Spleen (tissue), 7 donors: Measurements from ENCODE around the gene VTI1A.

Source experiments
- CTCF ChIP-seq, 11 experiments: fragments of 200-600 bp in 7 of 11; fragments of 450-650 bp in 4 of 11; sonication (generic) in 4 of 11; IDR thresholded peaks in 8 of 11; conservative IDR thresholded peaks in 3 of 11; 1 replicate in 7 of 11; 2 replicates in 4 of 11; pipeline versions ENCODE4 v1.4.0 to v1.8.0; 2016 to 2021; ENCODE audit warnings: antibody characterized with exemption in 11 of 11, inconsistent platforms in 4 of 11, mild to moderate bottlenecking in 1 of 11
- POLR2AphosphoS5 ChIP-seq, 3 donors: sonication (generic); formaldehyde crosslinking; IDR thresholded peaks; one replicate each; pipeline ENCODE4 v1.5.1; 2017; ENCODE audit warnings: antibody characterized with exemption in 3 of 3
- donor health status: DM: no; HTN: no; CAD: no; lungs with moderate emphysema.
- donor health status: DM: no; HTN: no; CAD: no.
- donor health status: DM: no; HTN: no; CAD: no.

- no peak for TF ChIP-seq CTCF (IDR thresholded peaks at IDR 0.05 in 8 of 11, conservative IDR thresholded peaks at IDR 0.05 in 3 of 11)
- no peak for TF ChIP-seq POLR2AphosphoS5 (IDR thresholded peaks at IDR 0.05)
Measured at GRCh38 chr10:112789248-112789647, 342.2 kb downstream of the VTI1A start.
